Omental fat pad (tissue), 4 donors: ENCODE results near the gene NCAM1. TPM values are rescaled to one million over a fixed set of nuclear protein-coding genes. Genes with fewer than 3 reads are reported as not detected.

Source experiments
- ATAC-seq: fragments of 150-250 bp; one replicate; pipeline ENCODE4 v1.9.1; 2016; ENCODE audit warnings: mild to moderate bottlenecking, moderate library complexity; ENCODE audit not compliant: low FRiP score
- DNase-seq: peaks from one replicate; pipeline ENCODE4 v3.0.0-alpha.2; 2019; ENCODE audit warnings: low spot score
- CTCF ChIP-seq, 3 donors: fragments of 450-650 bp; IDR thresholded peaks; one replicate each; pipeline ENCODE4 v1.5.1; 2016 to 2017; ENCODE audit warnings: antibody characterized with exemption in 3 of 3, mild to moderate bottlenecking in 3 of 3, moderate library complexity in 2 of 3
- total RNA-seq, 4 donors: library from RNA; depleted of rRNA; stranded (reverse); fragments of >200 nt; gene quantifications; one replicate each; pipeline ENCODE4 v1.1.0, GENCODE V29; 2016

Gene NCAM1
- total RNA-seq, 4 donors from 2014 or later: 3.8 to 10.9 (median 7.9) TPM

GRCh38 chr11:113237261-113237660, 276.0 kb downstream of the NCAM1 start:
- DNase-seq: no peak
- no peak for TF ChIP-seq CTCF (IDR thresholded peaks at IDR 0.05)
- no peak for ATAC-seq

GRCh38 chr11:113238721-113239120, 277.5 kb downstream of the NCAM1 start:
- DNase-seq: no peak
- no peak for ATAC-seq
- no peak for TF ChIP-seq CTCF (IDR thresholded peaks at IDR 0.05)

- ATAC-seq (no peak), DNase-seq (no peak)
- no peak for TF ChIP-seq CTCF (IDR thresholded peaks at IDR 0.05)
Measured at GRCh38 chr11:113240389-113240788, 279.2 kb downstream of the NCAM1 start.

GRCh38 chr11:113240790-113241635, 279.8 kb downstream of the NCAM1 start:
- TF ChIP-seq CTCF (IDR thresholded peaks at IDR 0.05): no peak
- DNase-seq: no peak
- no peak for ATAC-seq

GRCh38 chr11:113241636-113242054, 280.4 kb downstream of the NCAM1 start:
- no peak for TF ChIP-seq CTCF (IDR thresholded peaks at IDR 0.05)
- ATAC-seq (no peak), DNase-seq (no peak)

- TF ChIP-seq CTCF (IDR thresholded peaks at IDR 0.05): no peak
- ATAC-seq (no peak), DNase-seq (no peak)
Measured at GRCh38 chr11:113242060-113242459, 280.8 kb downstream of the NCAM1 start.
